ENCODE measurements around the gene FIBCD1. TPM values are rescaled to one million over a fixed set of nuclear protein-coding genes. Genes with fewer than 3 reads are reported as not detected.

The FIBCD1 gene
- total RNA-seq, 4 donors from 2014 or later, result not detected

DNA sequence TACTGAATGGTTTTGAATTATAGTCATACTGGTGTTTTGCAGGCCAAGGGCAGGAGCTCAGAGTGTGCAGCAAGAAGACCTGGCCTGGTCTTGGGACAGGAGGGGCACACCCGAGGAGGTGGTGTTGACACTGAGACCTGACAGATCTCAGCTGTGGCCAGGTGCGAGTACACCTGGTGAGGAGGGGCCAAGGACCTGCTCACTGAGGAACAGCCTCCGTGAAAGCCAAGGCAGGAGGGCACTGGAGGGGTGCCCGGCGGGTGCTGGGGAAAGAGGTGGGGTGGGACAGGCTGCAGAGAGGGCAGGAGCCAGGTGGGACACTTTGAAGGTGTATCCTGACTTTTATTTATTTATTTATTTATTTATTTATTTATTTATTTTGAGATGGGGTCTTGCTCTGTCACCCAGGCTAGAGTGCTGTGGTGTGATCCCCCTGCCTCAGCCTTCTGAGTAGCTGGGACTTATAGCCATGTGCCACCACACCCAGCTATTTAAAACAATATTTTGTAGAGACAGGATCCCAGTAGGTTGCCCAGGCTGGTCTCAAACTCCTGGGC lies 46.6 kb upstream of the FIBCD1 start:
- WGBS, 2 donors, result 62 to 64% methylated on average over 5 of the region's 5 CpGs
- no peak overlapping the region for H3K4me3 ChIP-seq
- no peak for DNase-seq
- H3K27ac ChIP-seq, result no peak overlapping the region
- H3K4me1 ChIP-seq, result no peaks in the 10 kb centered on the region
- H3K9me3 ChIP-seq, result no peaks in the 10 kb centered on the region
- H3K36me3 ChIP-seq, result no peaks in the 10 kb centered on the region
- intact Hi-C loops (cut with DNase I), result no loop called here
- TF ChIP-seq, protein P1, sequence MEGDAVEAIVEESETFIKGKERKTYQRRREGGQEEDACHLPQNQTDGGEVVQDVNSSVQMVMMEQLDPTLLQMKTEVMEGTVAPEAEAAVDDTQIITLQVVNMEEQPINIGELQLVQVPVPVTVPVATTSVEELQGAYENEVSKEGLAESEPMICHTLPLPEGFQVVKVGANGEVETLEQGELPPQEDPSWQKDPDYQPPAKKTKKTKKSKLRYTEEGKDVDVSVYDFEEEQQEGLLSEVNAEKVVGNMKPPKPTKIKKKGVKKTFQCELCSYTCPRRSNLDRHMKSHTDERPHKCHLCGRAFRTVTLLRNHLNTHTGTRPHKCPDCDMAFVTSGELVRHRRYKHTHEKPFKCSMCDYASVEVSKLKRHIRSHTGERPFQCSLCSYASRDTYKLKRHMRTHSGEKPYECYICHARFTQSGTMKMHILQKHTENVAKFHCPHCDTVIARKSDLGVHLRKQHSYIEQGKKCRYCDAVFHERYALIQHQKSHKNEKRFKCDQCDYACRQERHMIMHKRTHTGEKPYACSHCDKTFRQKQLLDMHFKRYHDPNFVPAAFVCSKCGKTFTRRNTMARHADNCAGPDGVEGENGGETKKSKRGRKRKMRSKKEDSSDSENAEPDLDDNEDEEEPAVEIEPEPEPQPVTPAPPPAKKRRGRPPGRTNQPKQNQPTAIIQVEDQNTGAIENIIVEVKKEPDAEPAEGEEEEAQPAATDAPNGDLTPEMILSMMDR (IDR thresholded peaks at IDR 0.05), result no peak
- no peak for TF ChIP-seq POLR2A (IDR thresholded peaks at IDR 0.05)
- peaks cover 0 to 57% (median 0%) of the 10 kb centered on the region in 4 donors for H3K27me3 ChIP-seq

DNA sequence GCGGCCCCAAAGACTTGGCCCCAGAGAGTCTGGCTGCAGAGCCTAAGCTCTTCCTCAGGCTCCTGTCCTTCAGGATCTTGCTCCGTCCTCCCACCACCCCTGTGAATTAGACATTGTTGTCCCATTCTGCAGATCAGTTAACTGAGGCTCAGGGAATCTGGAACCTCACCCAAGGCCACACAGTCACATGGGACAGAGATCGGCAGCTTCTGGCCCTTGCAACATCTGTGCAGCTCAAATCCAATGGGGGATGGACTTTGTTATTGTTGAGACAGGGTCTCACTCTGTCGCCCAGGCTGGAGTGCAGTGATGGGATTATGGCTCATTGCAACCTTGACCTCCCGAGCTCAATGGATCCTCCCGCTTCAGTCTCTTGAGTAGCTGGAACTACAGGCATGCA lies 46.0 kb upstream of the FIBCD1 start:
- WGBS, 2 donors, result 53 to 68% methylated on average over 5 of the region's 6 CpGs
- DNase-seq, result no peak
- H3K4me3 ChIP-seq, result no peak overlapping the region
- H3K4me1 ChIP-seq, result no peaks in the 10 kb centered on the region
- no peak for TF ChIP-seq POLR2A (IDR thresholded peaks at IDR 0.05)
- TF ChIP-seq, protein P1 (IDR thresholded peaks at IDR 0.05), result no peak
- no peak overlapping the region for H3K27ac ChIP-seq
- intact Hi-C loops (cut with DNase I), result no loop called here
- no peaks in the 10 kb centered on the region for H3K9me3 ChIP-seq
- H3K27me3 ChIP-seq, result peaks cover 0 to 60% (median 0%) of the 10 kb centered on the region in 4 donors
- no peaks in the 10 kb centered on the region for H3K36me3 ChIP-seq

DNA sequence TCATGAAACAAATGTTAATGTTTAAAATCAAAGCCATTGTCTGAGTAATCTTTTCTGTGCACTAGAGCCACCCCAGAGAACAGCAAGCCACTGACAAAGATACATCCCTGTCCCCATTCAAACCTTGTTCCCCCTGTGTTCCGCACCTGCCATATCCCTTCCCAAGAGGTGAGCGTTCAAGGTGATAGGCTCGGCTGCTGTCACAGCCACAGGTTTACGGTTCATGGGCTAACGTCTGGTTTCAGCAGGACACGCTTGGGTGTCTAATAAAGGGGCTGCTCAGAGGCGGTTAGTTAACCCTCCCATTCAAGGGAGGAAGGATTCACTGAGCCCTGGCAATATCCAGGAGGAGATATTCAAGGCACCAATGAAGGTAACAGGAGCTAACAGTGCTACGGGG lies 45.5 kb upstream of the FIBCD1 start:
- H3K36me3 ChIP-seq, result no peaks in the 10 kb centered on the region
- no peak overlapping the region for H3K4me3 ChIP-seq
- no peaks in the 10 kb centered on the region for H3K4me1 ChIP-seq
- intact Hi-C loops (cut with DNase I), result no loop called here
- WGBS, 2 donors, result 78 to 81% methylated on average over 6 to 8 of the region's 8 CpGs
- H3K27ac ChIP-seq, result no peak overlapping the region
- peaks cover 0 to 60% (median 0%) of the 10 kb centered on the region in 4 donors for H3K27me3 ChIP-seq
- no peaks in the 10 kb centered on the region for H3K9me3 ChIP-seq
- TF ChIP-seq, protein P1 (IDR thresholded peaks at IDR 0.05), result no peak
- no peak for TF ChIP-seq POLR2A (IDR thresholded peaks at IDR 0.05)
- DNase-seq, result no peak

DNA sequence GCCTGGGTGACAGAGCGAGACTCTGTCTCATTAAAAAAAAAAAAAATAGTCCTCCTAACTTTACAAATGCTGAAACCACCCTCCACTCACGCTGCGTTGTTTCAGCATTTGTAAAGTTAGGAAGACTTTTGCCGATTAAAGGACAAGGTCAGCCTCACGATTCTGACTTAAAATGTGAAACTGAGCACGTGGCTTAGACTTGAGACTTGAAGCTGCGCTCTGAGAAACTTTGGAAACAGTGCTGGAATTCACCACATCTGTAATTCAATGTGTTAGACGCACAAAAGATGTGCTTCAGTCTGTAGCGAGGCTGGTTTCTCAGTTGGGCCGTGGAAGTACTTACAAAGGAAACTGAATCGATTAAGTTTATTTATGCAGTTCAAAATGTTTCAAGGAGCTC lies 44.9 kb upstream of the FIBCD1 start:
- no peak for DNase-seq
- no peak overlapping the region for H3K27ac ChIP-seq
- H3K4me3 ChIP-seq, result no peak overlapping the region
- H3K27me3 ChIP-seq, result peaks cover 0 to 55% (median 0%) of the 10 kb centered on the region in 4 donors
- TF ChIP-seq POLR2A (IDR thresholded peaks at IDR 0.05), result no peak
- TF ChIP-seq, protein P1 (IDR thresholded peaks at IDR 0.05), result no peak
- intact Hi-C loops (cut with DNase I), result no loop called here
- no peaks in the 10 kb centered on the region for H3K4me1 ChIP-seq
- no peaks in the 10 kb centered on the region for H3K36me3 ChIP-seq
- WGBS, 2 donors, result 82% methylated on average over 11 of the region's 11 CpGs
- H3K9me3 ChIP-seq, result no peaks in the 10 kb centered on the region

DNA sequence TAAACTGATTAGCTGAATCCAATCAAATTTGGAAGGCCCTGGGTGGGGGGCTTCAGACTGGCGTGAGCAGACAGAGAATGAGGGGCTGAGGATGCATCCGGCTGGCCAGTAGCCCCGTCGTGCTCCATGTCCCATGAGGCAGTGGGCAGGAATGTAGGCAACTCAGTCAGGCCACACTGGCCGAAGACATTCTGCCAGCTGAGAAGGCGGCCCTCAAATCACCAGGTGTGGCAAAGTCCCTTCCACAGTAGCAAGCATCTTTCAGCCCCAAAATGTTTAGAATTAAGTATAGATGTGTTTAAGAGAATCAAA lies 44.3 kb upstream of the FIBCD1 start:
- intact Hi-C loops (cut with DNase I), result no loop called here
- Histone ChIP-seq H3K4me1 (no peaks in the 10 kb centered on the region), H3K27ac (no peak overlapping the region), H3K27me3 (peaks cover 0 to 49% (median 0%) of the 10 kb centered on the region in 4 donors), H3K9me3 (no peaks in the 10 kb centered on the region), H3K4me3 (no peak overlapping the region), H3K36me3 (no peaks in the 10 kb centered on the region)
- WGBS, 2 donors, result 82 to 83% methylated on average over 5 to 6 of the region's 6 CpGs
- no peak for TF ChIP-seq POLR2A (IDR thresholded peaks at IDR 0.05)
- TF ChIP-seq, protein P1 (IDR thresholded peaks at IDR 0.05), result no peak
- DNase-seq, result no peak
